Fibroblast of pulmonary artery (primary cell): ENCODE measurements around the gene DMD.

Source experiments
- DNase-seq: peaks from one replicate; pipeline ENCODE4 v3.0.0-alpha.2; 2010; ENCODE audit warnings: low read depth
- H3K4me3 ChIP-seq: replicated peaks from 2 replicates; pipeline ENCODE4 v1.5.1; 2011; ENCODE audit warnings: low read depth, mild to moderate bottlenecking, control low read depth, low read length, moderate library complexity
- CTCF ChIP-seq: IDR thresholded peaks from 2 replicates; pipeline ENCODE4 v1.5.1; 2011; ENCODE audit warnings: mild to moderate bottlenecking, control low read depth, low read length, inconsistent platforms; ENCODE audit errors: missing control alignments

DMD gene

GRCh38 chrX:31232506-31232905, 1978.8 kb downstream of the DMD start:
- H3K4me3 ChIP-seq: no peak overlapping the region
- no peak for DNase-seq
- no peak for TF ChIP-seq CTCF

- TF ChIP-seq CTCF: no peak
- no peak overlapping the region for H3K4me3 ChIP-seq
Measured at GRCh38 chrX:31228909-31229308, 1982.4 kb downstream of the DMD start.

GRCh38 chrX:31228415-31228832, 1982.9 kb downstream of the DMD start:
- DNase-seq: peak; percentile 84
- no peak overlapping the region for H3K4me3 ChIP-seq

More at GRCh38 chrX:31228909-31229308, 1982.4 kb downstream of the DMD start:
- DNase-seq: no peak

GRCh38 chrX:31227250-31227649, 1984.1 kb downstream of the DMD start:
- peak; percentile 19 for DNase-seq
- TF ChIP-seq CTCF: no peak
- no peak overlapping the region for H3K4me3 ChIP-seq

More at GRCh38 chrX:31228415-31228832, 1982.9 kb downstream of the DMD start:
- no peak for TF ChIP-seq CTCF

GRCh38 chrX:31225819-31226218, 1985.5 kb downstream of the DMD start:
- H3K4me3 ChIP-seq: no peak overlapping the region
- TF ChIP-seq CTCF: no peak
- no peak for DNase-seq

GRCh38 chrX:31224381-31225012, 1986.9 kb downstream of the DMD start:
- no peak for TF ChIP-seq CTCF
- no peak for DNase-seq
- H3K4me3 ChIP-seq: no peak overlapping the region

- no peak overlapping the region for H3K4me3 ChIP-seq
- TF ChIP-seq CTCF: no peak
- peak; percentile 68 for DNase-seq
Measured at GRCh38 chrX:31223817-31224216, 1987.5 kb downstream of the DMD start.
